HG02759 (cell line): ENCODE data around the gene CHEK2.
A peak's percentile ranks its signal among the peaks of the same experiment; 100 is the strongest.
"Not testable (repeated sequence)": the region's sequence is repeated elsewhere in the genome, so short reads cannot be mapped to it uniquely, and the experiment has no call there.

Experiments
- ATAC-seq: cut with Tn5 transposase; IDR thresholded peaks from one replicate; pipeline ENCODE4 v1.9.1; 2021; ENCODE audit warnings: mild to moderate bottlenecking, moderate library complexity; ENCODE audit not compliant: unreplicated experiment

Gene CHEK2

DNA sequence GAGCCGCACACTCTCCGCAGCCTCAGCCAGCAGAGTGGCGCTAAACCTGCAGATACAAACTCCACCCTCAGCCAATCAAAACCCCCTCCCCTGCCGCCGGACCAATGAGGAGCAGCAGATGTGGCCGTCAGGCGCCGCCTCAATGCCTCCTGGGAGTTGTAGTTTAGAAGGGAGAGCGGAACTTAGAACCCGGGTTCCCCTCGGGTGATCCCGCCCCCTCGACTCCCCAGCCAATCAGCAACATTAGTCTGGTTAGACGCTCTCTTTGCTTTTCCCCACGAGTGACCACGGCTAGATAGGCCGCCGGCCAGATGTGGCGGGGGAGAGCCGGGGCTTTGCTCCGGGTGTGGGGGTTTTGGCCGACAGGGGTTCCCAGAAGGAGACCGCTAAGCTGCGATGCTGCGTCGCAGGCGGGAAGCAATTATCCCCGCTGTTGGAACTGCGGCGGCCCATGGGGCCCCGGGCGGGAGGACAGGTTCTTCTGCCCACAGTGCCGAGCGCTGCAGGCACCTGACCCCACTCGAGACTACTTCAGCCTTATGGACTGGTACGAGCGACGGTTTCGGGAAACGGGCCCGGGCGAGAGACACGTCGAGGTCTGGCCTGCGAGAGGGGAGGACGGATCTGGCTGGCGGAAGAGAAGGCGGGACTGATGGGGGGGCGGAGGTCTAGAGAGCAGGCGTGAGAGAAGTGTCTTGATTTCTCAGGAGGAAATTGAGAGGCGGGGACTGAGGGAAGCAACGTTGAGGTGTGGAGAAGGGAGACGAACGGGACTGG lies at the start of gene CHEK2, which contains the start of gene HSCB:
CHEK2 (minus strand) TSS at position 36 of the 777 bp plus-strand sequence. CDS start 7,099 bp downstream, outside the sequence.
HSCB (plus strand) TSS at position 255 of the 777 bp plus-strand sequence; CDS start at position 312, 57 bp downstream.
- ATAC-seq: peak; percentile 93

GRCh38 chr22:28791124-28791523 lies 49.5 kb upstream of the CHEK2 start:
- no peak for ATAC-seq

GRCh38 chr22:28788601-28789000 lies 47.0 kb upstream of the CHEK2 start:
- no peak for ATAC-seq

DNA sequence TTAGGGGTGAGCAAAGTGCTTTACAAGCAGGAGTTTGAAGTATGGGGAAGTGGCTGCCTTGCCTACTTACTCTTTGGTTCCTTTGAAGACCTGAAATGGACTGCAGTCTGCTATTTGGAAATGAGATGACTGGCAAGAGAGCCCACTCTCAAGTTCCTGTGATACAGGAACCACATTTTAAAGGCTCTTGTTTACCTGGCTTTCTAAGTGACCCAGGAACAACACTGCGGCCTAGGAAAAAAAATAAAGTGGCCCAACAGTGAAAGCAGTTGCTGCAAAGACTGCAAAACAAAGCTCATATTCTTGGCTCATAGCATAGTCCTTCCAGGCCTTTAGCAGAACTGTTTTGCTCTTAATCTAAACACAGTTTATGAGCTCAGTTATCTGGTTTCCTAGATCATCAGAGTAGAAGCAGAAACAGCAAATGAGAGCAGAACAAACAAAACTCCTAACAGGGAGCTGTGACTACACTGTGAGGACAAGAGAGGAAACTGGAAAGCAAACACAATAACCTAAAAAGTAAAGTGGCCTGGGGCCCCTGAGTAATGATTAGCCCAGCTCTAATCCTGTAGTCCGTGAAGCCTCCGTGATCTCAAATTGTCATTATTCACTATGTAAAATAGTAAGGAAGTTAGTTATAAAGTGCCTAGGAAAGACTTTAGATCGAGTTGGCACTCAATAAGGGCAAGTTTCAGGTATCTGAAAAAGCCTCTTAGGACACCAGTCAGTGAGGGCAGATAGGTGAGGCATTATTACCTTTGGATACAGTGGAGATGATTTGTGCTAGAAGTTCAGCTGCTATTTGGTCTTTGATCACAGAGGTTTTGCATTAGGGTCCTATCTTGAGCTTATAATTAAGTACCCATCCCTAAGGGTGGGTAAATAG lies 42.4 kb upstream of the CHEK2 start:
- ATAC-seq: no peak

DNA sequence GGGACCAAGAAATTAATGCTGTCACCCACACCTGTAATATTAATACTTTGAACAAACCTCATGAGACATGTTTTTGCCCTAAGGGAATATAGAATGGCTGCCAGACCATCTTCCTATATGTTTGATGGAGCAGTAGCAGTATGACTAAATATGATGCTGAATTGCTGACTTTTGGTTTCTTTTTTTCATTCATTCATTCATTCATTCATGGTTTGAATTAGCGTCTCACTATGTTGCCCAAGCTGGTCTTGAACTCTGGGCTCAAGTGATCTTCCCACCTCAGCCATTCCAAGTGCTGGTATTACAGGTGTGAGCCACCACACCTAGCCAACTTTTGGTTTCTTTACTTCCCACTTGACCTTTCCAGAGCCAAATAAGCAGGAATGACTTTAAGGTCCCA lies 38.7 kb upstream of the CHEK2 start:
- no peak for ATAC-seq

GRCh38 chr22:28779833-28780232 lies 38.2 kb upstream of the CHEK2 start:
- no peak for ATAC-seq

GRCh38 chr22:28774378-28774777 lies 32.8 kb upstream of the CHEK2 start:
- no peak for ATAC-seq

DNA sequence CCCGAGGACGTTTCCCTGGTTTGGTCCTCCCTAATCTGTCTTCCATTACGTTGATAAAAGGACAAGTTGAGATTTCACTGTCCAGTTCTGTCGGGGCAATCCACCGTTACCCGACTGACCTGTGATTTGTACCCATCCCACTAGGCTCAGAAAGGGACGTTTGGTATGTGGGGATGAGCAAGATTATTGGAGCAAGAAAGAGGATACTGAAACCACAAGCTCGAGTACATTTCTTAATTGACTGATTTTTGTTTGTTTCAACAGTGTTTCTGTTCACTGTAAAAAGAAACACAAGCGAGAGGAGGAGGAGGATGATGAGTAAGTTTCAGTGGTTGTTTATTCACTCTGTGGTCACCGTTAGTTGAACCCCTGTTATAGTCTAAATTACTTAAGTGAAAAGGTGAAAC lies 31.8 kb upstream of the CHEK2 start:
- ATAC-seq: peak; percentile 10

DNA sequence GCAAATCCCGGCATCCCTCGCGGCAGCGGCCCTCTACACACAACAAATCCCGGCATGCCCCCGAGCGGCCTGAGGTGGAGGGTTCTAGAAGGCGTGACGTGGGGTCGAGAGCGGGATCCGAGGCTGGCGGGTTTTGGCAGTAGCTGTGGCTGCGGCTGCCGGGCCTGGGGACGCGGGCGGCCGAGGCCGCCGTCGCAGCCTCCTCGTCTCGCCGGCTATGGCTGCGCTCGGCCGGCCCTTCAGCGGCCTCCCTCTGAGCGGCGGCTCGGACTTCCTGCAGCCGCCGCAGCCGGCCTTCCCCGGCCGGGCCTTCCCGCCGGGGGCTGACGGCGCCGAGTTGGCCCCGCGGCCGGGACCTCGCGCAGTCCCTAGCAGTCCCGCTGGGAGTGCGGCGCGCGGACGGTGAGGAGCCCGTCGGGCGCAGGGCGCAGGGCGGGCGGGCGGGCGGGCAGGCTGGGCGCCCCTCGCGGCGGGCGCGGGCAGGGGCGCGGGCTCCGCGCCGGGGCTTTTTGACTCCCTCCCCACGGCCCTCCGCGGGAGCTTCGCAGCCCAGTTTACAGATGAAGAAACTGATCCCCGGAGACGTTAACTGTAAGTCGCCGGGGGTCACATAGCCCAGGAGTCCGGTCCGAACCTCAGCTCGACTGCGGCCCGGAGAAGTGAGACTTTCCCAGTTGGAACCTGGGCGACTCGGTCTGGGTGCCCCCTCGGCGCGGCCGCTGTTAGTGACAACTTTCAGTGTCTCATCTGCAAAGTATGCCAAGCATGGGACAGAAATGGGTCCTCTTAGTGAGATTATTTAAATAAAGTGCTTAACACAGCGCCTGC lies 31.2 kb upstream of the CHEK2 start, which contains the start of gene CCDC117:
CCDC117 (plus strand) TSS at position 63 of the 828 bp plus-strand sequence; CDS start at position 218, 155 bp downstream.
- ATAC-seq: peak; percentile 87

GRCh38 chr22:28771195-28771791 lies 29.7 kb upstream of the CHEK2 start:
- no peak for ATAC-seq

DNA sequence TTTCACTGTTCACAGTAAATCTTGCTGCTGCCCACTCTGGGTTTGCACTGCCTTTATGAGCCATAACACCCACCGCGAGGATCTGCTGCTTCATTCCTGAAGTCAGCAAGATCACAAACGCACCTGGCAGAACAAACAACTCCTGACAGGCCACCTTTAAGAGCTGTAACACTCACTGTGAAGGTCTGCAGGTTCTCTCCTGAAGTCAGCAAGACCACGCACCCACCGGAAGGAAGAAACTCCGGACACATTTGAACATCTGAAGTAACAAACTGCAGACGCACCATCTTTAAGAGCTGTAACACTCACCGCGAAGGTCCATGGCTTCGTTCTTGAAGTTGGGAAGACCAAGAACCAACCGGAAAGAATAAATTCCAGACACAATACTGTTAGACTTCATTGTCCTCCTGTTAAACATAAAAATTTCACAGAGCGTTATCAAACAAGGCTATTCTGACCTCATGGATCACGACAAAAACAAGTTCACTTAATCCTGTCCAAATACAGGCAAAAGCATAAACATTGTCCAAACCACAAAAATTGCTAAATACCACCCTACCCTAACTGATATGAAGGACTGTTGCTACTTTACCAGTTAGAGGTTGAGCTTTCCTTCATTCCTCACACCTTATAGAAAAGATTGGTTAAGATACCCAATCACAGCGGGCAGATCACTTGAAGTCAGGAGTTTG lies 27.9 kb upstream of the CHEK2 start:
- no peak for ATAC-seq

DNA sequence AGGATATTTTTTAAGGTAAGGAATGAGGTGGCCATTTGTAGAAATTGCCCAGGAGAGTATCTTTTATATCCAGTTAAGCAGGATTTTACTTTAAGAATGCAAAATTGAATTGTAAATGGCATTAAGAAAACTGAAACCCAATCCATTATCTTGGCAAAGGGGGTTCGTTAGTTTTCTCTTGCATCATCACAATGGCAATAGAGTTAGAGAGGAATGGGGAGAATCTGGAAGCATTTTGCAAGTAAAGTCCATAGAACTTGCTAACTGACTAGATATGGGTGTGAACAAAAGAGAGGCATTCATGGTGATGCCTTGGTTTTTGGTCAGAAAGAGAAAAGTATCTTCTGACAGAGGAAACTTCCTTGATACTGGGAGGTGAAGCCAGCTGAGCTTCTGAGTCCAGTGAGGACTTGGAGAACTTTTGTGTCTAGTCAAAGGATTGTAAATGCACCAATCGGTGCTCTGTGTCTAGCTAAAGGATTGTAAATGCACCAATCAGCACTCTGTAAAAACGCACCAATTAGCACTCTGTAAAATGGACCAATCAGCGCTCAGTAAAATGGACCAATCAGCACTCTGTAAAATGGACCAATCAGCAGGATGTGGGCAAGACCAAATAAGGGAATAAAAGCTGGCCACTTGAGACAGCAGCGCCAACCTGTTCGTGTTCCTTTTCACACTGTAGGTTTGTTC lies 27.2 kb upstream of the CHEK2 start:
- no peak for ATAC-seq

- ATAC-seq: no peak
Observed at GRCh38 chr22:28766628-28767027, 25.0 kb upstream of the CHEK2 start.

DNA sequence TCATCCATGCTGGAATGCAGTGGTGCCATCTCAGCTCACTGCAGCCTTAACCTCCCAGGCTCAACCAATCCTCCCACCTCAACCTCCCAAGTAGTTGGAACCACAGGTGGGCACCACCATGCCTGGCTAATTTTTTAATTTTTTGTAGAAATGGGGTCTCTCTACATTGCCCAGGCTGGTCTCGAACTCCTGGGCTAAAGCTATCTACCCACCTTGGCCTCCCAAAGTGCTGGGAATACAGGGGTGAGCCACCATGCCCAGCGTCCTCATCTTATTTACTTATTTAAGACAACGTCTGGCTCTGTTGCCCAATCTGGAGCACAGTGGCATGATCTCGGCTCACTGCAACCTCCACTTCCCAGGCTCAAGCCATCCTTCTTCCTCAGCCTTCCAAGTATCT lies 20.4 kb upstream of the CHEK2 start:
- not testable (repeated sequence) for ATAC-seq

DNA sequence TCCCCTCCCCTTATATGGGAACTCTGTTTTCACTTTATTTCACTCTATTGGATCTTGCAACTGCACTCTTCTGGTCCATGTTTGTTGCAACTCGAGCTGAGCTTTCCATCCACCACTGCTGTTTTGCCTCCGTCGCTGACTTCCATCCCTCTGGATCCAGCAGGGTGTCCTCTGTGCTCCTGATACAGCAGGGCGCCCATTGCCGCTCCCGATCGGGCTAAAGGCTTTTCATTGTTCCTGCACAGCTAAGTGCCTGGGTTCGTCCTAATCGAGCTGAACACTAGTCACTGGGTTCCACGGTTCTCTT lies 19.8 kb upstream of the CHEK2 start:
- no peak for ATAC-seq

- ATAC-seq: no peak
Observed at GRCh38 chr22:28759861-28760560, 18.4 kb upstream of the CHEK2 start.

DNA sequence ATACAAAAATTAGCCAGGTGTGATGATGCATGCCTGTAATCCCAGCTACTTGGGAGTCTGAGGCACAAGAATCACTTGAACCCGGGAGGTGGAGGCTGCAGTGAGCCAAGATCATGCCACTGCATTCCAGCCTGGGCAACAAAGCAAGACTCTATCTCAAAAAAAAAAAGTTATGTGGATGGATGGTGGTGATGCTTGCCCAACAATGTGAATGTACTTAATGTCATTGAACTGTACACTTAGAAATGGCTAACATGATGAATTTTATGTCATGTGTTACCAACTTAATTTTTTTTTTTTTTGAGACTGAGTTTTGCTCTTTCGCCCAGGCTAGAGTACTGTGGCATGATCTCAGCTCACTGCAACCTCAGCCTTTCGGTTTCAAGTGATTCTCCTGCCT lies 12.9 kb upstream of the CHEK2 start:
- ATAC-seq: not testable (repeated sequence)

DNA sequence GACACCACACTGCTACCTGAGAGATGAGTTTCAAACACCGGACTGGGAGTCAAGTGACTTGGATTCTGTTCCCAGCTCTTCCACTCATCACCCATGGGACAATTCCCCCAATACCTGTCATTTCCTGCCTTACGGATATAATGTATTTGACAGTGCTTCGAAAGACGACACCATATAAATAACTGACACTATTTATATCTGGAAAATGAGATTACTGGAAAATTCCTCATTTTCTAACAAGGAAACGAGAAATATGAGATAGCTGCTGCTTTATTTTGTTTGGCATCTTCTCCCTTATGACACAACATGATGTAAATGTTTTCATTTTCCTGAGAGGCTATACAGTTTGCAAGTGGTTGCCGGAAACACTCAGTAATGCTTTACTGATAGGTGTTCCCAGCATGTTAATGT lies 8.9 kb upstream of the CHEK2 start:
- ATAC-seq: no peak

DNA sequence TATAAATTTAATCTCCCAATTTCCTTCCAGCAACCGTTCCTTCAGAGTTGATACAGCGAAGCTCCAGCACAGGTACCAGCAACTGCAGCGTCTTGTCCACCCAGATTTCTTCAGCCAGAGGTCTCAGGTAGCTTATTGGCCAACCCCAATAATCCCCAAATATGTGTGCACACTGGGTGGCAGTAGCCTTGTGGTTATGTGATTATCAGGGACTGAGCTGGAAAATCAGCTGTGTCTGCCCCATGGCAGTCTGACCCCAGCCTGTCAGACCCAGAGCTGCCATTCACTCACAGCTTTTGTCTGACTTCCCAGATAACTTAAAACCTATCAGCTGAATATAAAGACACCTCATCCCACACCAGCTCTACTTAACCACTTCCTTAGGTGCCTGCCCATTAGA lies 2.2 kb upstream of the CHEK2 start:
- no peak for ATAC-seq
